HEK293 (cell line): ENCODE results near the gene PDE2A.

ENCODE experiments used
- CTCF ChIA-PET: fragments of 350-600 bp; formaldehyde crosslinking; extraction: SDS; loops from one replicate; lab custom pipeline; 2021; ENCODE audit warnings: antibody characterized with exemption; lab: Yijun Ruan, JAX
- POLR2A ChIA-PET: fragments of 300-600 bp; formaldehyde crosslinking; extraction: SDS; loops from one replicate; lab custom pipeline; 2020; ENCODE audit warnings: antibody characterized with exemption, inconsistent platforms; lab: Yijun Ruan, JAX
- H3K27ac ChIP-seq: fragments of 200-500 bp; sonication (Bioruptor generic); 2 replicates; pipeline ENCODE4 v1.5.1; 2014; ENCODE audit warnings: low read depth, low read length, control low read depth, inconsistent platforms; ENCODE audit errors: extremely low read depth
- H3K36me3 ChIP-seq, 2 experiments: fragments of 200-500 bp in 1 of 2; sonication (Bioruptor generic) in 1 of 2; 1 replicate in 1 of 2; 2 replicates in 1 of 2; pipeline ENCODE4 v1.5.1; 2014 to 2017; ENCODE audit warnings: inconsistent platforms in 2 of 2, low read length in 2 of 2; ENCODE audit not compliant: control insufficient read depth in 2 of 2, insufficient read depth in 1 of 2
- H3K4me1 ChIP-seq: fragments of 200-500 bp; sonication (Bioruptor generic); 2 replicates; pipeline ENCODE4 v1.5.1; 2014; ENCODE audit warnings: mild to moderate bottlenecking, low read length, inconsistent platforms; ENCODE audit not compliant: control insufficient read depth, insufficient read depth
- H3K4me3 ChIP-seq: 2 replicates; pipeline ENCODE4 v1.5.1; 2011; ENCODE audit warnings: low read depth, mild to moderate bottlenecking, control low read depth, low read length, moderate library complexity
- H3K9me3 ChIP-seq: fragments of 200-500 bp; sonication (Bioruptor generic); 2 replicates; pipeline ENCODE4 v1.5.1; 2014; ENCODE audit warnings: low read depth, low read length, inconsistent platforms; ENCODE audit not compliant: control insufficient read depth, insufficient read depth
- AEBP2 ChIP-seq: fragments of 450-650 bp; formaldehyde crosslinking; IDR thresholded peaks from 2 replicates; pipeline ENCODE4 v1.5.1; 2016; ENCODE audit warnings: missing biosample characterization, missing genetic modification characterization, borderline replicate concordance
- BCL11B ChIP-seq: fragments of 450-650 bp; formaldehyde crosslinking; IDR thresholded peaks from 2 replicates; pipeline ENCODE4 v1.5.1; 2016; ENCODE audit warnings: low read depth, missing biosample characterization, missing genetic modification characterization
- CTCF ChIP-seq: fragments of 450-650 bp; formaldehyde crosslinking; IDR thresholded peaks from 2 replicates; pipeline ENCODE4 v1.5.1; 2016; ENCODE audit warnings: missing biosample characterization, missing genetic modification characterization
- HIC1 ChIP-seq: fragments of 450-650 bp; formaldehyde crosslinking; IDR thresholded peaks from 2 replicates; pipeline ENCODE4 v1.5.1; 2016; ENCODE audit warnings: missing biosample characterization, missing genetic modification characterization
- PRDM10 ChIP-seq: fragments of 450-650 bp; formaldehyde crosslinking; IDR thresholded peaks from 2 replicates; pipeline ENCODE4 v1.5.1; 2016; ENCODE audit warnings: missing biosample characterization, missing genetic modification characterization
- SALL2 ChIP-seq: fragments of 450-650 bp; formaldehyde crosslinking; IDR thresholded peaks from 2 replicates; pipeline ENCODE4 v1.5.0; 2017; ENCODE audit warnings: missing biosample characterization, mild to moderate bottlenecking, missing genetic modification characterization, borderline replicate concordance
- ZBTB20 ChIP-seq: fragments of 450-650 bp; formaldehyde crosslinking; IDR thresholded peaks from 2 replicates; pipeline ENCODE4 v1.5.1; 2016; ENCODE audit warnings: missing biosample characterization, missing genetic modification characterization
- ZBTB6 ChIP-seq: fragments of 450-650 bp; formaldehyde crosslinking; IDR thresholded peaks from 2 replicates; pipeline ENCODE4 v1.5.1; 2017; ENCODE audit warnings: missing biosample characterization, missing genetic modification characterization
- ZFP69B ChIP-seq: fragments of 450-650 bp; formaldehyde crosslinking; IDR thresholded peaks from 2 replicates; pipeline ENCODE4 v1.5.1; 2016; ENCODE audit warnings: missing biosample characterization, missing genetic modification characterization
- ZNF148 ChIP-seq: fragments of 450-650 bp; formaldehyde crosslinking; IDR thresholded peaks from 2 replicates; pipeline ENCODE4 v1.5.0; 2017; ENCODE audit warnings: missing biosample characterization, missing genetic modification characterization, borderline replicate concordance
- ZNF16 ChIP-seq: fragments of 450-650 bp; formaldehyde crosslinking; IDR thresholded peaks from 2 replicates; pipeline ENCODE4 v1.5.1; 2016; ENCODE audit warnings: low read depth, missing biosample characterization, missing genetic modification characterization
- ZNF449 ChIP-seq: fragments of 450-650 bp; formaldehyde crosslinking; IDR thresholded peaks from 2 replicates; pipeline ENCODE4 v1.5.1; 2017; ENCODE audit warnings: missing biosample characterization, mild to moderate bottlenecking, missing genetic modification characterization, moderate library complexity
- ZNF549 ChIP-seq: fragments of 450-650 bp; IDR thresholded peaks from 2 replicates; pipeline ENCODE4 v1.5.1; 2018; ENCODE audit warnings: missing biosample characterization, missing genetic modification characterization, mild to moderate bottlenecking, inconsistent platforms, moderate library complexity
- ZNF558 ChIP-seq: fragments of 450-650 bp; formaldehyde crosslinking; IDR thresholded peaks from 2 replicates; pipeline ENCODE4 v1.5.1; 2016; ENCODE audit warnings: missing biosample characterization, missing genetic modification characterization
- ZNF580 ChIP-seq: fragments of 450-650 bp; formaldehyde crosslinking; IDR thresholded peaks from 2 replicates; pipeline ENCODE4 v1.5.1; 2016; ENCODE audit warnings: missing biosample characterization, missing genetic modification characterization
- ZNF785 ChIP-seq: fragments of 450-650 bp; formaldehyde crosslinking; IDR thresholded peaks from 2 replicates; pipeline ENCODE4 v1.5.1; 2016; ENCODE audit warnings: missing biosample characterization, missing genetic modification characterization

PDE2A gene

GRCh38 chr11:72643547-72643946, 30.7 kb downstream of the PDE2A start:
- Histone ChIP-seq H3K27ac (no peak overlapping the region), H3K4me3 (no peak overlapping the region), H3K9me3 (no peaks in the 10 kb centered on the region), H3K4me1 (no peaks in the 10 kb centered on the region), H3K36me3 (no peaks in the 10 kb centered on the region)
- ChIA-PET POLR2A (no interaction called here), CTCF (interaction anchor here (0.6 to 5.6 kb wide), 13 partner anchors 9 to 276 kb away, joined by 3 to 47 read pairs (median 4); no protein-coding TSS in a partner anchor)
- TF ChIP-seq HIC1 (tag by site-specific recombination) (peak; percentile 54; the same call in 1 of the 2 replicates), ZNF148 (tag by site-specific recombination) (no peak), ZNF549 (no peak), AEBP2 (no peak), ZNF785 (no peak), ZNF580 (no peak), PRDM10 (peak; percentile 62), ZNF449 (tag by site-specific recombination) (no peak), ZNF16 (tag by site-specific recombination) (peak; percentile 79)

GRCh38 chr11:72642884-72643522, 31.2 kb downstream of the PDE2A start:
- Histone ChIP-seq H3K9me3 (no peaks in the 10 kb centered on the region), H3K27ac (no peak overlapping the region), H3K4me1 (no peaks in the 10 kb centered on the region), H3K36me3 (no peaks in the 10 kb centered on the region), H3K4me3 (peak overlapping the region; percentile 39)
- POLR2A ChIA-PET: no interaction called here
- CTCF ChIA-PET: interaction anchor here (0.6 to 5.6 kb wide), 12 partner anchors 9 to 171 kb away, joined by 3 to 47 read pairs (median 4); no protein-coding TSS in a partner anchor
- TF ChIP-seq ZFP69B (tag by site-specific recombination): peak; percentile 95
- no peak for TF ChIP-seq SALL2
- TF ChIP-seq ZNF558 (tag by site-specific recombination): no peak
- peak; percentile 74 for TF ChIP-seq ZBTB6 (tag by site-specific recombination)
- peak; percentile 99 for TF ChIP-seq BCL11B (tag by site-specific recombination)
- no peak; the same call in 1 of the 2 replicates for TF ChIP-seq ZBTB20 (tag by site-specific recombination)
- peak; percentile 88 for TF ChIP-seq CTCF (tag by site-specific recombination)
